ENCODE data around the gene ARSH. TPM values are rescaled to one million over a fixed set of nuclear protein-coding genes. Genes with fewer than 3 reads are reported as not detected.
A peak's percentile ranks its signal among the peaks of the same experiment; 100 is the strongest.
"Not testable (repeated sequence)": the region's sequence is repeated elsewhere in the genome, so short reads cannot be mapped to it uniquely, and the experiment has no call there.

The ARSH gene
- total and polyA plus RNA-seq, 11 donors, result not detected

- intact Hi-C loops (cut with DNase I), result no loop called here
- H3K4me1 ChIP-seq, result peaks cover 0 to 26% (median 0%) of the 10 kb centered on the region in 12 donors
- TF ChIP-seq CTCF (IDR thresholded peaks at IDR 0.05) (no peak), POLR2A (IDR thresholded peaks at IDR 0.05) (no peak)
- no peaks in the 10 kb centered on the region for H3K27me3 ChIP-seq
- no peak for DNase-seq
- H3K36me3 ChIP-seq, result no peaks in the 10 kb centered on the region
- H3K27ac ChIP-seq, result no peak overlapping the region
- no peaks in the 10 kb centered on the region for H3K9me3 ChIP-seq
- H3K4me3 ChIP-seq, result no peak overlapping the region
- ATAC-seq, result peak in 3 of 4 donors; percentile 28 to 76 (median 69)
- 34 to 55% (median 40%) methylated on average over 6 of the region's 6 CpGs for WGBS, 4 donors
These were observed 37.3 kb upstream of the ARSH start for GRCh38 chrX:2969021-2969420.

GRCh38 chrX:2972391-2972790, 34.0 kb upstream of the ARSH start:
- DNase-seq, result no peak
- no peak for TF ChIP-seq POLR2A (IDR thresholded peaks at IDR 0.05)
- no peak for TF ChIP-seq CTCF (IDR thresholded peaks at IDR 0.05)
- no peak overlapping the region for H3K4me3 ChIP-seq
- no peak for ATAC-seq
- no peaks in the 10 kb centered on the region for H3K27me3 ChIP-seq
- H3K4me1 ChIP-seq, result peaks cover 0 to 18% (median 0%) of the 10 kb centered on the region in 12 donors
- WGBS, 4 donors, result 89 to 96% (median 91%) methylated on average over 6 of the region's 6 CpGs
- H3K9me3 ChIP-seq, result no peaks in the 10 kb centered on the region
- H3K36me3 ChIP-seq, result no peaks in the 10 kb centered on the region
- intact Hi-C loops (cut with DNase I), result no loop called here
- H3K27ac ChIP-seq, result no peak overlapping the region

GRCh38 chrX:2974961-2975360, 31.4 kb upstream of the ARSH start:
- WGBS, 4 donors, result 73 to 88% (median 85%) methylated on average over 1 of the region's 1 CpG
- TF ChIP-seq CTCF (IDR thresholded peaks at IDR 0.05), result no peak
- no peak for TF ChIP-seq POLR2A (IDR thresholded peaks at IDR 0.05)

GRCh38 chrX:2978639-2979038, 27.7 kb upstream of the ARSH start:
- H3K9me3 ChIP-seq; H3K4me3 ChIP-seq; H3K27me3 ChIP-seq; ATAC-seq; DNase-seq; H3K4me1 ChIP-seq; H3K27ac ChIP-seq; intact Hi-C loops (cut with DNase I); H3K36me3 ChIP-seq: not testable (repeated sequence)
- 88 to 91% (median 91%) methylated on average over 4 of the region's 4 CpGs for WGBS, 4 donors

More at GRCh38 chrX:2974961-2975360, 31.4 kb upstream of the ARSH start:
- Histone ChIP-seq H3K4me1 (no peaks in the 10 kb centered on the region), H3K4me3 (no peak overlapping the region), H3K9me3 (peaks cover 0 to 4% (median 0%) of the 10 kb centered on the region in 12 donors), H3K27me3 (no peaks in the 10 kb centered on the region), H3K27ac (no peak overlapping the region), H3K36me3 (no peaks in the 10 kb centered on the region)
- ATAC-seq, result no peak
- intact Hi-C loops (cut with DNase I), result no loop called here
- no peak for DNase-seq

GRCh38 chrX:2984342-2984741, 22.0 kb upstream of the ARSH start:
- 63 to 83% (median 79%) methylated on average over 4 of the region's 4 CpGs for WGBS, 4 donors

More at GRCh38 chrX:2984342-2984741, 22.0 kb upstream of the ARSH start:
- intact Hi-C loops (cut with DNase I), result no loop called here
- Histone ChIP-seq H3K4me1 (no peaks in the 10 kb centered on the region), H3K27ac (no peak overlapping the region), H3K36me3 (no peaks in the 10 kb centered on the region), H3K4me3 (no peak overlapping the region), H3K9me3 (no peaks in the 10 kb centered on the region), H3K27me3 (no peaks in the 10 kb centered on the region)
- TF ChIP-seq POLR2A (IDR thresholded peaks at IDR 0.05) (no peak), CTCF (IDR thresholded peaks at IDR 0.05) (no peak)
- DNase-seq (no peak), ATAC-seq (no peak)
